ENCODE data around the gene CCKAR.

GRCh38 chr4:26451597-26451996 lies 38.7 kb downstream of the CCKAR start:
- TF ChIP-seq, protein P1, sequence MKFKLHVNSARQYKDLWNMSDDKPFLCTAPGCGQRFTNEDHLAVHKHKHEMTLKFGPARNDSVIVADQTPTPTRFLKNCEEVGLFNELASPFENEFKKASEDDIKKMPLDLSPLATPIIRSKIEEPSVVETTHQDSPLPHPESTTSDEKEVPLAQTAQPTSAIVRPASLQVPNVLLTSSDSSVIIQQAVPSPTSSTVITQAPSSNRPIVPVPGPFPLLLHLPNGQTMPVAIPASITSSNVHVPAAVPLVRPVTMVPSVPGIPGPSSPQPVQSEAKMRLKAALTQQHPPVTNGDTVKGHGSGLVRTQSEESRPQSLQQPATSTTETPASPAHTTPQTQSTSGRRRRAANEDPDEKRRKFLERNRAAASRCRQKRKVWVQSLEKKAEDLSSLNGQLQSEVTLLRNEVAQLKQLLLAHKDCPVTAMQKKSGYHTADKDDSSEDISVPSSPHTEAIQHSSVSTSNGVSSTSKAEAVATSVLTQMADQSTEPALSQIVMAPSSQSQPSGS (CRISPR knock-in tag; IDR thresholded peaks at IDR 0.05; ENCODE audit: borderline replicate concordance, low read depth): no peak
- TF ChIP-seq, protein P2, sequence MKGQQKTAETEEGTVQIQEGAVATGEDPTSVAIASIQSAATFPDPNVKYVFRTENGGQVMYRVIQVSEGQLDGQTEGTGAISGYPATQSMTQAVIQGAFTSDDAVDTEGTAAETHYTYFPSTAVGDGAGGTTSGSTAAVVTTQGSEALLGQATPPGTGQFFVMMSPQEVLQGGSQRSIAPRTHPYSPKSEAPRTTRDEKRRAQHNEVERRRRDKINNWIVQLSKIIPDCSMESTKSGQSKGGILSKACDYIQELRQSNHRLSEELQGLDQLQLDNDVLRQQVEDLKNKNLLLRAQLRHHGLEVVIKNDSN (CRISPR knock-in tag; IDR thresholded peaks at IDR 0.05): no peak
